WERI-Rb-1 (cell line): ENCODE results near the gene SMARCAL1.

Experiments used
- DNase-seq: peaks from one replicate; pipeline ENCODE4 v3.0.0-alpha.2; 2020
- H3K27ac ChIP-seq: fragments of 250-450 bp; sonication (Bioruptor Pico); 2 replicates; pipeline ENCODE4 v1.5.1; 2020; ENCODE audit warnings: mild to moderate bottlenecking, moderate library complexity
- H3K27me3 ChIP-seq: fragments of 250-450 bp; sonication (Bioruptor Pico); 2 replicates; pipeline ENCODE4 v1.5.1; 2021; ENCODE audit warnings: mild to moderate bottlenecking, low read depth, moderate library complexity; ENCODE audit not compliant: insufficient read depth, severe bottlenecking
- H3K36me3 ChIP-seq: fragments of 250-450 bp; sonication (Bioruptor Pico); 2 replicates; pipeline ENCODE4 v1.5.1; 2020; ENCODE audit warnings: mild to moderate bottlenecking, moderate library complexity
- H3K4me3 ChIP-seq: 2 replicates; pipeline ENCODE4 v1.5.1; 2011; ENCODE audit warnings: low read depth, mild to moderate bottlenecking, control low read depth, low read length
- H3K9me3 ChIP-seq: fragments of 250-450 bp; sonication (Bioruptor Pico); 2 replicates; pipeline ENCODE4 v1.5.1; 2021; ENCODE audit warnings: mild to moderate bottlenecking, moderate library complexity; ENCODE audit not compliant: severe bottlenecking
- TF ChIP-seq, protein P1 (sequence below): IDR thresholded peaks from 2 replicates; pipeline ENCODE4 v1.5.1; 2011; ENCODE audit warnings: low read depth, mild to moderate bottlenecking, control low read depth, inconsistent platforms, low read length

The SMARCAL1 gene

DNA sequence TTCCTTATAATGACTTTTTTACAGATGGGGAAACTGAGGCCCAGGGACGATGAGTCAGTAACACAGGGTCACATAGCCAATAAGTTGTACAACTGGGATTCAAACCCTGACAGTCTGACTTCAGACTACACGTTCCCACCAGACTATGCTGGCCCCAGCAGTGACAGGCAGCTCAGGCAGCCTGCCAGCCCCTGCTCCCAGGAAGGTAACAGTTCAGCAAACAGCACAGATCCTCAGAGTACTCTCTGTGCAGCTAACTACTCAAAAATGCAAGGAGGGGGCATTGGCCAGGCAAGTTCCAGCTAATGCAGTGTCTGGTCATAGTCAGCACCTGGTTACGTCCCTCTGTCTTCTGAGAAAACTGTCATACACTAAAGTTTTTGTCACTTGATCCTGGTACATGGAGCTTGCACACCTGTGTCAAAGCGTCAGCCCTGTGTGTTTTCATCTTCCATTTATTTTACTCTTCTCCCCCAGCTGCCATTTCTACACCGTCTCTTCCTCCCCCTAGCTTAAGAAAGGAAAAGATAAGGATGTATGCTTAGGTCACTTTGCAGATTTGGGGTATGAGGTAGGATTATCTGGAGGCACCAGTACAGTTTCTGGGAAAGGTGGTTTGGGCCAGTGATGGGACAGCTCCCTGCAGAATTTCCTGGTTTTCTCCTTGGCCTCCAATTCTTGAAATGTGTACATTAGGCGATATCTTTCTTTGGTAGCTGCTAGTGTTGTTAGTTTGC, 4.5 kb downstream of the SMARCAL1 start:
- H3K9me3 ChIP-seq: no peaks in the 10 kb centered on the region
- no peak overlapping the region for H3K4me3 ChIP-seq
- H3K27ac ChIP-seq: no peak overlapping the region
- no peak for DNase-seq
- no peaks in the 10 kb centered on the region for H3K27me3 ChIP-seq
- TF ChIP-seq, protein P1, sequence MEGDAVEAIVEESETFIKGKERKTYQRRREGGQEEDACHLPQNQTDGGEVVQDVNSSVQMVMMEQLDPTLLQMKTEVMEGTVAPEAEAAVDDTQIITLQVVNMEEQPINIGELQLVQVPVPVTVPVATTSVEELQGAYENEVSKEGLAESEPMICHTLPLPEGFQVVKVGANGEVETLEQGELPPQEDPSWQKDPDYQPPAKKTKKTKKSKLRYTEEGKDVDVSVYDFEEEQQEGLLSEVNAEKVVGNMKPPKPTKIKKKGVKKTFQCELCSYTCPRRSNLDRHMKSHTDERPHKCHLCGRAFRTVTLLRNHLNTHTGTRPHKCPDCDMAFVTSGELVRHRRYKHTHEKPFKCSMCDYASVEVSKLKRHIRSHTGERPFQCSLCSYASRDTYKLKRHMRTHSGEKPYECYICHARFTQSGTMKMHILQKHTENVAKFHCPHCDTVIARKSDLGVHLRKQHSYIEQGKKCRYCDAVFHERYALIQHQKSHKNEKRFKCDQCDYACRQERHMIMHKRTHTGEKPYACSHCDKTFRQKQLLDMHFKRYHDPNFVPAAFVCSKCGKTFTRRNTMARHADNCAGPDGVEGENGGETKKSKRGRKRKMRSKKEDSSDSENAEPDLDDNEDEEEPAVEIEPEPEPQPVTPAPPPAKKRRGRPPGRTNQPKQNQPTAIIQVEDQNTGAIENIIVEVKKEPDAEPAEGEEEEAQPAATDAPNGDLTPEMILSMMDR: no peak
- H3K36me3 ChIP-seq: peaks cover 17% of the 10 kb centered on the region

DNA sequence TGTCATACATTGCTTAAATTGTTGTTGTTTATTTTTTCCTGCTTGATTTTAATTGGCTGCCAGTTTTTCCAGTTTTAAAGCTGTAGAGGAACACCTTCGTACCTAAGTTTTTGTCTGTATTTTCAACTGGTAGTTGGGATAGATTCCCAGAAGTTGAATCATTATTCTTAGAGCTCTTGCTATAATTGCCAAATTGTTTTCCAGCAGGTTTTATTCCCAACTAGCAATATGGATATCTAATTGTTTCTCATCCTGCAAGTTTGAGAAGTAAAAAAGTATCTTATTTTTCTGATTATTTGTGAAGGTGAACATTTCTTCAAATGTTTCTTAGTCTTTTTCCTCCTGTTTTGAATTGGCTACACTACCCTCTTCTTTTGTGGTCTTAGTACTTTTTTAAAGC, 6.7 kb downstream of the SMARCAL1 start:
- Histone ChIP-seq H3K4me3 (no peak overlapping the region), H3K9me3 (no peaks in the 10 kb centered on the region), H3K36me3 (peaks cover 26% of the 10 kb centered on the region), H3K27me3 (no peaks in the 10 kb centered on the region), H3K27ac (no peak overlapping the region)
- no peak for DNase-seq
- TF ChIP-seq, protein P1: no peak

DNA sequence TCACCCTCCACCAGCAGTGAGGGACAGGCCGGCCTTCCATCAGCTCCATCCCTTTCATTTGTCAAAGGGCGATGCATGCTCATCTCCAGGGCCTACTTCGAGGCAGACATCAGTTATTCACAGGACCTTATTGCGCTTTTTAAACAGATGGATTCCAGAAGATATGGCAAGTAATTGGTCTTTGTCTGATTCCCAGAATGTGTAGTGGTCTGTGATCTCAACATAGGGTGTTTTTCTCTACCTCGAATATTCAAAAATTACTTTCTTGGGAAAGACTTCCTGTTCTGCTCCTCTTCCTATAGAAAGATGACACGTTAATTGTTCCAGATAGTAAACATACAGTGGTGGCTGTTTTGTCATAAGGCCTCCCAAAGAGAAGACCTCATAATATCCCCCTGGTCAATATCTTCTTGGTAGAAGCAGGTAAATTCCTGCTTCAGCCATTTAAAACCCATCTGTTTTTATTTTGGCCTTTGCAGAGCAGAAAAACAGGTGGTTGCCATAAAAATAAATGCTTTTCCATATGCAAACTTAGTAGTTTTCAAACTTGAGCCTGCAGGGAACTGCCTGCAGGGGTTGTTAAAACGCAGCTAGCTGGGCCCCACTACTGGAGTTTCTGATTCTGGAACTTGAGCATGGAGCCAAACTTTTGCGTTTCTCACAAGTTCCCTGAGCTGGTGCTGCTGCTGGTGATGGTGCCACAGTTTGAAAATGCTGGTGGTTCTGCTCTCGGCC, 8.2 kb downstream of the SMARCAL1 start:
- TF ChIP-seq, protein P1: no peak
- Histone ChIP-seq H3K36me3 (peaks cover 37% of the 10 kb centered on the region), H3K4me3 (no peak overlapping the region), H3K9me3 (peaks cover 3% of the 10 kb centered on the region), H3K27ac (no peak overlapping the region), H3K27me3 (no peaks in the 10 kb centered on the region)
- DNase-seq: no peak

DNA sequence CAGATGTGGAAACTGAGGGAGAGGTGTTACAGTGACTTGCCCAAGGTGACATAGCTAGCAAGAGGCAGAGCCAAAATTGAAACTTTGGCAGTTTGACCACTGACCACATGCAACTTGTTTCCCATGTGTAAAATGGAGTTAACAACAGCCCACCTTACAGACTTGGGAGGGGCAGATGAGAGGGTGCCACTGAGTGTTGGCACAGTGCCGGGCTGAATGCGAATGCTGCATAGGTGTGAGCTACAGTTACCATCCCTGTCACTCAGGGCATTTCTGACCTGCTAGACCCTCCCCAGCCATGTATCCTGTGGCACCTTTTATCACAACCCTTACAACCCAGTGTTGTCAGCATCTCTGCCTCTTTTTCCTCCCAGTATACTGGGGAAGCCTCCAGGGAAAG, 10.8 kb downstream of the SMARCAL1 start:
- Histone ChIP-seq H3K27me3 (no peaks in the 10 kb centered on the region), H3K27ac (no peak overlapping the region), H3K36me3 (peaks cover 41% of the 10 kb centered on the region), H3K4me3 (no peak overlapping the region), H3K9me3 (peaks cover 3% of the 10 kb centered on the region)
- TF ChIP-seq, protein P1: no peak
- DNase-seq: no peak

DNA sequence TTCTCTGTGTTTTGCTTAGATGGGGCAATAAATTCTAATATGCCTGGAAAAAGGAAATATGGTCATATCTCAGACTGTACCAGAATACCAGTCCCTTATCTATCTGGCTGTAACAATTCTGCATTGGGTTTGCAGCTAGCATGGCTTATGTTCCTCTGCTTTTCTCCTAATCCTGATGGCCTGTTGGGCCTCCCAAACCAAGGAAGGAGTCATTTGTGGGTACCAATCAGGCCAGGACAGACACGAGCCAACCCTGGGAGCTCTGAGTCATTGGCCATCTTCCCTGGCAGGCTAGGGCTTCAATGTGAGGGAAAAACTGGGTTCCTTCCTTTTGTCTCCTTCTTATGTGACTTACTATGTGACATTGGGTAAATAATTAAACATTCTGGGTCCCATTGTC, 12.0 kb downstream of the SMARCAL1 start:
- TF ChIP-seq, protein P1: no peak
- no peak for DNase-seq
- Histone ChIP-seq H3K27me3 (no peaks in the 10 kb centered on the region), H3K27ac (no peak overlapping the region), H3K9me3 (peaks cover 3% of the 10 kb centered on the region), H3K36me3 (peaks cover 50% of the 10 kb centered on the region), H3K4me3 (no peak overlapping the region)
